Activated naive CD4-positive, alpha-beta T cell treated with anti-CD3 and anti-CD28 coated beads for 36 hours (primary cell): ENCODE data around the gene KCNE2. TPM values are rescaled to one million over a fixed set of nuclear protein-coding genes. Genes with fewer than 3 reads are reported as not detected.

Source experiments
- CTCF ChIA-PET: fragments of 350-600 bp; sonication (Branson Sonifier 250); formaldehyde crosslinking; loops from one replicate; lab custom pipeline; 2021; ENCODE audit warnings: antibody characterized with exemption; lab: Charles Lee
- DNase-seq: peaks from one replicate; pipeline ENCODE4 v3.0.0-alpha.2; 2020
- H3K27ac Mint-ChIP-seq: one replicate; pipeline ENCODE4 v1.8.0; 2021; ENCODE audit warnings: mild to moderate bottlenecking, mixed read lengths
- H3K27me3 Mint-ChIP-seq: one replicate; pipeline ENCODE4 v1.8.0; 2021; ENCODE audit warnings: low read depth, mixed read lengths
- H3K36me3 Mint-ChIP-seq: one replicate; pipeline ENCODE4 v1.8.0; 2021; ENCODE audit warnings: low read depth, mixed read lengths
- H3K4me1 Mint-ChIP-seq: one replicate; pipeline ENCODE4 v1.8.0; 2021; ENCODE audit warnings: low read depth, mixed read lengths
- H3K4me3 Mint-ChIP-seq: one replicate; pipeline ENCODE4 v1.8.0; 2021; ENCODE audit warnings: mild to moderate bottlenecking, moderate library complexity, mixed read lengths
- H3K9me3 Mint-ChIP-seq: one replicate; pipeline ENCODE4 v1.8.0; 2021; ENCODE audit warnings: mixed read lengths
- intact Hi-C: fragments of 100-400 bp; cut with micrococcal nuclease; formaldehyde crosslinking; loops from one replicate; pipeline ENCODE4 v1.15.1; 2023
- total RNA-seq, 2 experiments: library from RNA; stranded (reverse); gene quantifications; one replicate each; pipeline ENCODE4 v1.2.3, GENCODE V29; 2021

Gene KCNE2, protein sequence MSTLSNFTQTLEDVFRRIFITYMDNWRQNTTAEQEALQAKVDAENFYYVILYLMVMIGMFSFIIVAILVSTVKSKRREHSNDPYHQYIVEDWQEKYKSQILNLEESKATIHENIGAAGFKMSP
- total RNA-seq = not detected

DNA sequence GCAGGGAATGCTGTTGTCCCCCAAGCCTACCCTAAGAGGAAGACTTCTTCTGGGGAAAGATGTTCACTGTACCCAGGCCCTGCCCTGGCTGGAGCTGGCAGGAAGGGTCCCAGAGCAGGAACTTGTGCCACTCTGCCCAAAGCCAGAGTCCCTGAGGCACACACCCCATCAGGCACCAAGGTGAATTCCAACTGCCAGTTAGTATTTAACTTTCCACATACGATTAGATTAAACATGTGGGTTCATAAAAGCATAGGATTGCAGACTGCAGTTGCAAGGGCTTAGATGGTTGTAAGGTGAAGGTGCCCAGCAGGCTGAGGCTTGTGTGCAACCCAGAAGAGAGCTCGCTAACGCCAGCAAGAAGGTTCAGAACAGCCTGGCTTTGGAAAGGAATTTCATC, at the start of gene KCNE2:
TSS of gene KCNE2 (plus strand) at position 274 of the 400 bp plus-strand sequence. CDS start 6,473 bp downstream, outside the sequence.
- intact Hi-C loops = no loop called here
- CTCF ChIA-PET = interaction anchor here (0.5 to 1.8 kb wide), 3 partner anchors 10 to 407 kb away, joined by 3 to 7 read pairs (median 3); no protein-coding TSS in a partner anchor
- Mint-ChIP-seq H3K4me3 (no peak within 1 kb of the TSS), H3K27me3 (peaks cover 4% of the 10 kb centered on the region), H3K27ac (no peak within 1 kb of the TSS), H3K9me3 (no peaks in the 10 kb centered on the region), H3K36me3 (no peaks in the 10 kb centered on the region), H3K4me1 (peaks cover 5% of the 10 kb centered on the region)
- DNase-seq = no peak

DNA sequence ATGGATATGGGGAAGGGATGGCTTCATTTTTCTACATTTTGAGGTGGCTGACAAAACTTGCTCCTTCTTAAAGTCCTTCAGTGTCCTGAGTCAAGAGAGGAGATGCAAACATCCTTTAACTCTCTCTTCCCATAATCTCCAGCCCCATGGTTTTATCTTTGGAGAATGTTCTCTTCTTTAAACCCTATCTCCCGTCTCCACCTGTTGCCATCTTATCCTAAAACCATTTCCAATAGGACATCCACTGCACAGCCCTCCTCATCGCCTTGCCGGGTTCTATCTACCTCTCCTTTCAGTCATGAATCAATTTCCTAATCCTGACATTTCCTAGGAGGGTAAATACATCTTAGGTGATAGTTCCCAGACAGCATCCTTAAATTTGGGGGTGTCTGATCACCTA, 44.2 kb upstream of the KCNE2 start:
- Mint-ChIP-seq H3K36me3 (peaks cover 3% of the 10 kb centered on the region), H3K27me3 (peaks cover 3% of the 10 kb centered on the region), H3K4me1 (no peaks in the 10 kb centered on the region), H3K9me3 (no peaks in the 10 kb centered on the region), H3K4me3 (no peak overlapping the region), H3K27ac (no peak overlapping the region)
- CTCF ChIA-PET = interaction anchor here (1.4 kb wide), 1 partner anchor 396 kb away, joined by 4 read pairs; no protein-coding TSS in a partner anchor
- intact Hi-C loops = no loop called here
- DNase-seq = no peak

DNA sequence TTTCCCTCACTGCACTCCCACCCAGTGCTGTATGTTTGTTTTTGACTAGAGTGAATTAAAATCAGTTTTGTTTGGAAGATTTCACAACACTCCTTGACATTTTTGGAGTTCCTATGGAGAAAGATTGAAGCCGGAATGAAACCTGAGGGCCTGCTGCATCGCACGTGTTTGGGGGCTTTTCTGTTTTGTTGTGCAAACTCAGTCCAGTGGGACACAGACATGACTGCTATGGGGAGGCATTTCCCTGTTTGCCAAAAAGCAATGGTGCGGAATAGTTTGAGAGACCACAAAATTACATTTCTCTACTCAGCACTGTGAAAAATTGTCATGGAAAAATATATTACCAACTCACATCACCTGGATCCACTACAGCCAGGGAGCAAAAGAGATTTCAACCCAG, 43.8 kb upstream of the KCNE2 start:
- Mint-ChIP-seq H3K27me3 (peaks cover 3% of the 10 kb centered on the region), H3K4me3 (no peak overlapping the region), H3K9me3 (no peaks in the 10 kb centered on the region), H3K4me1 (no peaks in the 10 kb centered on the region), H3K36me3 (peaks cover 3% of the 10 kb centered on the region), H3K27ac (no peak overlapping the region)
- intact Hi-C loops = no loop called here
- CTCF ChIA-PET = no interaction called here
- no peak for DNase-seq

DNA sequence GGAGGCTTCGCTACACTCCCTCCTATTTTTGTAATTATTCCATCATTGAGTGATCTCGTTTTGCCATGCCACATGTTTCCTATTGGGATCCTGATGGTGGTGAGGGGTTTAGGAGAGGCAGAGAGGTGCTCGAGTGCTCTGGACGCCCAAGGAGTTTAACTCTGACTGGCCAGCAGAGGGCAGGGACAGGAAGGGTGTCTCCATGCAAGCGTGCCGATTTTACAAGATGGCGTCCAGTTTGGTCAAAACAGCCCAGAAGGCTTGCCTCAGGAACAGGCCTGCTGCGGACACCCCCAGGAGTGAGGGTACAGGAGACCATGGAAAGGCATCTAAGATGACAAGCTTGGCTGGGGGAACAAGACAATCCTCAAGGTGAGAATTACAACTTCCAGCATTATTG, 33.8 kb upstream of the KCNE2 start:
- DNase-seq = no peak
- CTCF ChIA-PET = no interaction called here
- Mint-ChIP-seq H3K36me3 (no peaks in the 10 kb centered on the region), H3K27ac (no peak overlapping the region), H3K27me3 (no peaks in the 10 kb centered on the region), H3K4me3 (no peak overlapping the region), H3K9me3 (peaks cover 5% of the 10 kb centered on the region), H3K4me1 (no peaks in the 10 kb centered on the region)
- intact Hi-C loops = no loop called here

DNA sequence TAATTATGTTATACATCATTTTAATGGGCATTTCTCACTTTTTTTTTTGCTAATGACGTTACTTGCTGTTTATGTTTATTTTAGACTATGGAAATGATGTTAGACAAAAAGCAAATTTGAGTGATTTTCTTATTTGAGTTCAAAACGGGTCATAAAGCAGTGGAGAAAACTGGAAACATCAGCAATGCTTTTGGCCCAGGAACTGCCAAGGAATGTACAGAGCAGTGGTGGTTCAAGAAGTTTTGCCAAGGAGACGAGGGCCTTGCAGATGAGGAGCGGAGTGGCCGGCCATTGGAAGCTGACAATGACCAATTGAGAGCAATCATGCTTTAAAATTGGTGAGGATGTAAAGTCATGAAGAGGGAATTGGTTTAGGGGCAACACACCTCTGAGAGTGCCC, 32.1 kb upstream of the KCNE2 start:
- no peaks in the 10 kb centered on the region for H3K36me3 Mint-ChIP-seq
- peaks cover 5% of the 10 kb centered on the region for H3K9me3 Mint-ChIP-seq
- H3K4me3 Mint-ChIP-seq = no peak overlapping the region
- CTCF ChIA-PET = interaction anchor here (1.4 kb wide), 1 partner anchor 16 kb away, joined by 3 read pairs; no protein-coding TSS in a partner anchor
- no peak overlapping the region for H3K27ac Mint-ChIP-seq
- H3K4me1 Mint-ChIP-seq = no peaks in the 10 kb centered on the region
- no peak for DNase-seq
- intact Hi-C loops = no loop called here
- no peaks in the 10 kb centered on the region for H3K27me3 Mint-ChIP-seq

DNA sequence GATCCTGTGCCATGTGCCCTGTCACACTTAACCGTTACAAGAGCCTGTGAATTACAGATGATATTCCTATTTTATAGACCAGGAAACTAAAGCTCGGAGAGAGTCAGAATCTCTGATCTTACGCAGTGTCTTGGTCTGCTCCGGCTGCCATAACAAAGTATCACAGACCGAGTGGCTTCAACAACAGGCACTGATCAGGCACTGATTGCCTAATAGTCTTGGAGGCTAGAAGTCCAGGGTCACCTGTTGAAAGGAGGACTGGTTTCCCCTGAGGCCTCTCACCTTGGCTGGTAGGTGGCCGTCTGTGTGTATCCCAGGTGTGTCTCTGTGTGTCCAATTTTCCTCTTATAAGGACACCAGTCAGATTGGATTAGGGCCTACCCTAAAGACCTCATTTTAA, 31.5 kb upstream of the KCNE2 start:
- H3K4me3 Mint-ChIP-seq = no peak overlapping the region
- intact Hi-C loops = no loop called here
- peaks cover 5% of the 10 kb centered on the region for H3K9me3 Mint-ChIP-seq
- H3K4me1 Mint-ChIP-seq = no peaks in the 10 kb centered on the region
- no peaks in the 10 kb centered on the region for H3K27me3 Mint-ChIP-seq
- no peak for DNase-seq
- no peak overlapping the region for H3K27ac Mint-ChIP-seq
- CTCF ChIA-PET = interaction anchor here (2.5 kb wide), 1 partner anchor 408 kb away, joined by 10 read pairs; no protein-coding TSS in a partner anchor
- no peaks in the 10 kb centered on the region for H3K36me3 Mint-ChIP-seq

DNA sequence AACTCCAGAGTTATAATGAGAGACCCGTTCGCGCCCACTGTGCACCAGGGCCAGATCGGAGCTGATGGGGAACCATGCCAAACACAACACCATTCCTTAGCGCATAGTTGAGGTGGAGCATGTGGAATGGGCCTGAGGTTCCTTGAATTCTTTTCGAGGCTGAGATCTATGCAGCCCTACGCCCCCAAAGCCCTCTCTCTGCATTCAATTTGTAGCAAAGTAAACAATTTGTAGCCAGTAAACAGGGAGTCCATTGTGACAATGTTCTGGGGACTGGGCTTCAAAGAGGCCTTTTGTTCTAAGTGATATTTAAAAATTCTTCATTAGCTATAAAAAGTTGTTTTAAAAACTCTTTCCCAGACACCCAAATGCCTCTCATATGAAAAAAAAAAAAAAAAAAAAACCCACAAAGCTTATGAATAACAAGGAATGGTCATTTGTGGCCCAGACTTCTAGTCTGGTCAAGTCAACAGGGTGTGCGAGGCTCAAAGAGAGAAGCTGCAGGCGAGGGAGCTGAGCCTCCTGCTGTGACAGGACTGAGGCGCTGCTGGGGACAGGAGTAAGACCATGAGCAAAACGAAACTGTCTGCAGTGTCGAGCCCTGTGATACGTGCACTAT, 30.6 kb upstream of the KCNE2 start:
- Mint-ChIP-seq H3K9me3 (peaks cover 5% of the 10 kb centered on the region), H3K4me1 (no peaks in the 10 kb centered on the region), H3K27me3 (no peaks in the 10 kb centered on the region), H3K27ac (no peak overlapping the region), H3K4me3 (no peak overlapping the region), H3K36me3 (no peaks in the 10 kb centered on the region)
- CTCF ChIA-PET = interaction anchor here (0.6 to 2.5 kb wide), 4 partner anchors 14 to 409 kb away, joined by 3 to 10 read pairs (median 4); no protein-coding TSS in a partner anchor
- no peak for DNase-seq
- intact Hi-C loops = no loop called here

DNA sequence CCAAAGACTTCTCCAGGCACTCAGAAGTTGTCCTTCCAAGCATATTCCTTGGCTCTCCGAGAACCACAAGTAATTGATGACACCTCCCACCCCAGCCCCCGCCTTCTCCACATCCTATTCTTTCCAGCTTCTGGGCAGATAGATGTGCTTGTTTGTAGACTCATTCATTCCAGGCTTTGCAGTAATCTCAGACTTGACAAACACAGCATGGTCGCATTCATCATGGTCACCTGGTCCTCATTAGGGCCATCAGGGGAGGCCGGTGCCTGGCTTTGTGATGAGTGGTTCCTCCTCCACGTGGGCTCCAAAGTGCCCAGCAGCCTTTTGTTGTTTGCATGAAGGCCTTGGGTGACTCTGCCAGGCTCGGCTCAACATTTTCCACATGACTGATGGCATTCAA, 28.5 kb upstream of the KCNE2 start:
- H3K4me1 Mint-ChIP-seq = no peaks in the 10 kb centered on the region
- CTCF ChIA-PET = interaction anchor here (2.6 kb wide), 1 partner anchor 12 kb away, joined by 14 read pairs; no protein-coding TSS in a partner anchor
- no peak overlapping the region for H3K4me3 Mint-ChIP-seq
- no peaks in the 10 kb centered on the region for H3K36me3 Mint-ChIP-seq
- intact Hi-C loops = no loop called here
- no peaks in the 10 kb centered on the region for H3K9me3 Mint-ChIP-seq
- H3K27ac Mint-ChIP-seq = no peak overlapping the region
- no peak for DNase-seq
- no peaks in the 10 kb centered on the region for H3K27me3 Mint-ChIP-seq

DNA sequence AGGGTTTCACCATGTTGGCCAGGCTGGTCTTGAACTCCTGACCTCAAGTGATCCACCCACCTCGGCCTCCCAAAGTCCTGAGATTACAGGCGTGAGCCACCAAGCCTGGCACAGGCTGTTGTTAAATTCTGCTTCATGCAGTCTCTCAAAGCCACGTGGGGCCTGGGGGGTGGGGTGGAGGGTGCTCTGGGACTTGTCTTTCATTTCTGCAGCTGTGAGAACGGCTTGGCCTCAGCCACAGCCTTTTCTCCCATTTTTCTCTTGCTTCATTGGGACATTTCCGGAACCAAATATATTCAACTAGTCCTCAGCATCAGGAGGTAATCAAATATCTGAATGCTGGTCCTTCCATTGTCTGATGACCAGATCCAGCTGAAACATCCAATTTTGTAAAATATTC, 27.6 kb upstream of the KCNE2 start:
- no peaks in the 10 kb centered on the region for H3K4me1 Mint-ChIP-seq
- H3K4me3 Mint-ChIP-seq = no peak overlapping the region
- H3K27me3 Mint-ChIP-seq = no peaks in the 10 kb centered on the region
- no peaks in the 10 kb centered on the region for H3K36me3 Mint-ChIP-seq
- H3K9me3 Mint-ChIP-seq = no peaks in the 10 kb centered on the region
- DNase-seq = no peak
- no peak overlapping the region for H3K27ac Mint-ChIP-seq
- intact Hi-C loops = no loop called here
- CTCF ChIA-PET = interaction anchor here (0.7 to 2.6 kb wide), 2 partner anchors 12 to 626 kb away, joined by 3 to 14 read pairs; no protein-coding TSS in a partner anchor

DNA sequence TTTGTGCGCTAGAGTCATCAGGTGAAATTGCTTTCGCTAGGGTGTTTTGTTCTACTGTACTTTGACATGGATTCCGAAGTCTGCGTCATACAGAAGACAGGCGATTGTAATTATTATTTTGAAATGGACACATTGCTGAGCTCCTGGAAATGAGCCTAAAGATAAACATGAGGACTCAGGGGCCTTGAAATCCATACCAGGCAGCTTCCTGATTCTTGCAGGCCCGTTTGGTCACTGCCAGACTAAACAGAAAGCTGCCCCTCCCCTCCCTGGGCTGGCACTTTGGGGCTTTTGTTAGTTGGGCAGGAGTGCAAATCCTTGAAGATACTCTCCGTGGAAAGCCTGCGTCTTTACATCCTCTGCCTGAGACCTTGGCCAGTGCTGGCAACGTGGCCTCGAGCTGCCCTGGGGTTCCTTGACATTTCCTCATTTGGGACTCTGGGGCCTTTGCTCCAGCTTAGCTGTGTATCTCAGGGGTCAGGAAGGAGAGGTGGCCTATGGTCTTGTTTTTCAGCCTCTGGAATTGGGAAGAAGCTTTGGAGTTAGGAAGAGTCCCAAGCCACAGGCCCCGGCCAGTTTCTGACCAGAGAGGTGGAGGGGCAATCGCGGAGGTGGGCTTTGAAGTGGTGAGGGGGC, 26.9 kb upstream of the KCNE2 start:
- intact Hi-C loops = no loop called here
- Mint-ChIP-seq H3K4me3 (no peak overlapping the region), H3K36me3 (no peaks in the 10 kb centered on the region), H3K27ac (no peak overlapping the region), H3K4me1 (no peaks in the 10 kb centered on the region), H3K9me3 (no peaks in the 10 kb centered on the region), H3K27me3 (no peaks in the 10 kb centered on the region)
- CTCF ChIA-PET = interaction anchor here (2.6 kb wide), 1 partner anchor 11 kb away, joined by 14 read pairs; no protein-coding TSS in a partner anchor
- no peak for DNase-seq

DNA sequence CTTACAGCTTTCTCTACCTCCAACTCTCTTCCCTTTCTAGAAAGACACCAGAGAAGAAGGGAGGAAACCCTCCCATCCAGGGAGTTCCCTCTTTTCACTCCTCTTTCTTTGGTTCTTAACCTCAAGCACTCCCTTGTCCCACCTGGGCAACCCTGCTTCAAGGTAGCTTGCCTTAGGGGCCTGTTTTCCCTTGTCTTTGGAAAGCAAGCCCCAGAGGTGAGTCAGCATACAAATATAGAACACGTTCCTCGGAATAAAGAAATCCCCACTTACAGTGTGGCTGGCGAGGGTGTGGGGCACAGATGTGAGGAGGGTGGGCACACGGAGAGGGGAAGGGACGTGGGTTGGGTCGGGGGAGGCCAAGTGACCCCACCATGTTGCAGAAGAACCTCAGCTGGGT, 26.1 kb upstream of the KCNE2 start:
- Mint-ChIP-seq H3K4me1 (no peaks in the 10 kb centered on the region), H3K4me3 (no peak overlapping the region), H3K36me3 (no peaks in the 10 kb centered on the region), H3K27ac (no peak overlapping the region), H3K9me3 (no peaks in the 10 kb centered on the region), H3K27me3 (no peaks in the 10 kb centered on the region)
- DNase-seq = no peak
- CTCF ChIA-PET = interaction anchor here (2.6 kb wide), 1 partner anchor 10 kb away, joined by 14 read pairs; no protein-coding TSS in a partner anchor
- intact Hi-C loops = no loop called here

DNA sequence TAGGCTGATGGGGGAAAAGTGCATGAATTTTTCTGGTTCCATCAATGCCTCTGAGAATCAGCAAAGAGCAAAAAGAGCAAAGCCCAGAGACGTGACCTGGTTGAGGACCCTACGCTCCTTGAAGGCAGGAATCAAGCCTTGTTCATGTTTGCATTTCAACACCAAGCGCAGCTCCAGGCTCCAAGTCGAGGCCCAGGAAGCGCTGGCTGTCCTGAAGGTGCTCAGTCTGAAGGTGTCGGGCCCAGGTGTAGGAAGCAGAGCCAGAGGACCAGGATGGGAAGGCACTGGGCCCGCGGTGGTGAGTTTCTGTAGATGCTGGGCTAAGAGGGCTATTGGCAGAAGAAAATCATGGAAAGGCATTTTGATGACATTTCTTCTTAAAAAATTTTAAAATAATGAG, 25.6 kb upstream of the KCNE2 start:
- no peak for DNase-seq
- CTCF ChIA-PET = interaction anchor here (1.6 kb wide), 1 partner anchor 10 kb away, joined by 8 read pairs; no protein-coding TSS in a partner anchor
- Mint-ChIP-seq H3K4me1 (no peaks in the 10 kb centered on the region), H3K9me3 (no peaks in the 10 kb centered on the region), H3K36me3 (no peaks in the 10 kb centered on the region), H3K4me3 (no peak overlapping the region), H3K27me3 (no peaks in the 10 kb centered on the region), H3K27ac (no peak overlapping the region)
- intact Hi-C loops = no loop called here
